Inferior parietal cortex (tissue), 1 donor: ENCODE results near the gene IRF2.
"Not testable (repeated sequence)": the region's sequence is repeated elsewhere in the genome, so short reads cannot be mapped to it uniquely, and the experiment has no call there.

Source experiments
- DNase-seq: peaks from one replicate; pipeline ENCODE4 v3.0.0-alpha.2; 2016; ENCODE audit errors: extremely low spot score

IRF2 gene

DNA sequence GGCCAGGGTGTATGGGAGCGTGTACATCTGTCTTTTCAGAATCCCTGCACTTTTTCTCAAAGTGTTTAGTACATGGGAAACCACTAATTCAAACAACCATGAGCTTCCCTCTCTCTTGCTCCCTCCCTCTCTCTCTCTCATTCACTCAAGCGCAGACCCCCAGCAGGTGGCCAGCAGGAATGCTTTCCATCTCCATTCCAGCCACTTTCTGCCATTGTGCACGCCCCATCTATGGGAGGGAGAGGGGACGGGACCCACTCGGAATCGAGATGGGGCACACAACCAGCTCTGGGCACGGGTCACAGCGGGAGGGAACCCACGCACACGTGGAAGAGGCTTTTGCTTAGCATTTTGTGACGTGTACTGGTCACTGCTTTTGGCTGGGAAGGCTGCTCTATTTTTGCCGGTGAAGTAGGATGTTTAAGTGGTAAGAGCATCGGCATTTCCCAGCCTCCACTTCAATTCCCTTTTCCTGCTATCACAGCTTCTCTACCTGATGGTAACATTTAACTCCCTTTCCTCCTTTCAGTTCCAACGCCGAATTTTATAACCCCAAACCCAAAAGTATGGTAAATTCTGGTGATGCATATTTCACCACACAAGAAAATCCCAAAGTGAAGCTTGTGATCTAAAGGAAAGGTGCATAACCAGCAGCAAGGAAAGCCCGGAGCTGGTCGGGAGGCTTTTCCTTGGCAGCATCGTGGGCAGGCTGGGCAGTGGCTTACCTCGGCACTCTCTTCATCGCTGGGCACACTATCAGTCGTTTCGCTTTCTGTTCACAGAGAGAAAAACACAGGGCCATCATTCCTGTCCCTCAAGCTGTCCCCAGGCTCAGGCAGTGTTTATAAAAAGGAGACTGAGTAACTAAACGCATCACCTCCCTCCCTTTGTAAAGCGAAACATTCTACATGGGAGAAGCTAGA is 84.1 kb downstream of the IRF2 start:
- DNase-seq, result no peak

DNA sequence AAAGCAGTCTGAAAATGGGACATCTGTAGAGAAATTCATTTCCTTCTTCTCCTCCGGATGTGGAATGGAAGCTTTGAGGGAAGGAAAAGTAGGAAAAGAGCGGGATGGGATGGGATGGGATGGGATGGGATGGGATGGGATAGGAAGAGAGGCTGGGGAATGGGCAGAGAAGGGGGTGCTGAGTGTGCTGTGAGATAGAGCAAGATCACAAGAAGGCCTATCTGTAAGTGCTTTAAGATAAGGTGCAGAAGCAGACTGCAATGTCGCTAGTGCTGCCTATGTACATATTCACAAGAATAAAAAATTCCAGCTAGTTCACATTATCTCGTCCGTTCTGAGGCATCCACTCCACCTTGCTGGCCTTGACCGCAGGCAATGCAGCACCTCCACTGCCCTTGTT is 86.2 kb downstream of the IRF2 start:
- DNase-seq, result no peak

DNA sequence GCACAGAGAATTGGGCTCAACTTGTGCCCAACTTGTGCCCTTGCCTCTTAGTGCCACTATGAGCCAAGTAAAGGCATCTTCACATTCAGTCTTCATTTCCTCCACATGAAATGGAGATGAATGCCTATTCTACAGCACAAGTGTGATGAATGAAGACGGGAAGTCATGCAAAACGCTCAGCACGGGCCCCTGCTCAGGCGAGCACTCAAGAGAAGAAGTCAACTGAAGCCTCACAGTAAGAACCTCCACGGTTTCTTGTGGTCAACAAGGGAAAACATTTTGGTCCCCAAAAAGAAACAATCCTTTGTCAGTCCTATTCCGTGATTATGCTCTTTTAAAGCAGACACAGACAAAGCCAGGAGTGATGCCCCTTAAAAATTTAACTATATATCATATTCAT is 87.0 kb downstream of the IRF2 start:
- no peak for DNase-seq

DNA sequence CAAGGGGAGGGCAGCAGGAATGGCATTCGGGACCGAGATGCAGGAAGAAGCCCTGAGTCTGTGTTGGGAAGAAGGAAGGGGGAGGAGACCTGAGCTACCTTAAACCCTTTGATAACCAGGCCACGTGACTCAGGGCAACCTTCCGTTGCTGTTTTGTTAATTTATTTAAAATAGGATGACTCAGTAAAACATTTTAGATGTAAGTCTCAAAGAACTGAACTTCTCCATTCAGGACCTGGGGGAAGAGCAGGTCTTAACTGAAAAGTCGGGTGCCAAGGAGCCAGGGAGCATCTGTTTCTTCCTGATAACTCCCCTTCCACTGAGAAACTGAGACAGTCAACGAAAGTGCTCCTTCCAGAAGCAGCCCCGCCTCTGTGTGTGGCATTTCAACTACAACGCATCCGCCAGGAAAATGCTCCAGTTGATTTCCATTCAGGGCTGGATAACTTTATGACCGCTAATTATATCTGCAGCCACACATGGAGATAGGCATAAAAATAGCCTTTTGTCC is 88.0 kb downstream of the IRF2 start:
- no peak for DNase-seq

DNA sequence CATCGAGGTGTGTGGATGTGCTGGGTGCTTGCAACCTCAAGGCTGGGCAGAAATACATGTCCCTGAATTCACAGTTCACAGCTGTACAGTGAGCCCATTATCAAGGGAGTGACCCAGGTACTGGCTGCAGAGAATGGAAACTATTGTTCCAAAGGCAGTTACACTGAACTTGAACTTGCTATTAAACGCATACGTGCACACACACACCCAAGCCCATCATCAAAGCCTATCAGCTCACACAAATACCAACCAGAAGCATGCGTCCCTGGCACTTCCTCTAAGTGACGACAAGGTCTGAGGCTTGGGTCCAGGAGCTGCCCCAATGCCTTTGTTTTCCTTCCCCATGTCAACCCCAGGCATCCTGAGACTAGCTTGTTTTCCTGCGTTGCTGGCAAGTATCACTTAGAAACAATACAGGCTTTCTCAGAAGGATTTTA is 88.6 kb downstream of the IRF2 start:
- no peak for DNase-seq

DNA sequence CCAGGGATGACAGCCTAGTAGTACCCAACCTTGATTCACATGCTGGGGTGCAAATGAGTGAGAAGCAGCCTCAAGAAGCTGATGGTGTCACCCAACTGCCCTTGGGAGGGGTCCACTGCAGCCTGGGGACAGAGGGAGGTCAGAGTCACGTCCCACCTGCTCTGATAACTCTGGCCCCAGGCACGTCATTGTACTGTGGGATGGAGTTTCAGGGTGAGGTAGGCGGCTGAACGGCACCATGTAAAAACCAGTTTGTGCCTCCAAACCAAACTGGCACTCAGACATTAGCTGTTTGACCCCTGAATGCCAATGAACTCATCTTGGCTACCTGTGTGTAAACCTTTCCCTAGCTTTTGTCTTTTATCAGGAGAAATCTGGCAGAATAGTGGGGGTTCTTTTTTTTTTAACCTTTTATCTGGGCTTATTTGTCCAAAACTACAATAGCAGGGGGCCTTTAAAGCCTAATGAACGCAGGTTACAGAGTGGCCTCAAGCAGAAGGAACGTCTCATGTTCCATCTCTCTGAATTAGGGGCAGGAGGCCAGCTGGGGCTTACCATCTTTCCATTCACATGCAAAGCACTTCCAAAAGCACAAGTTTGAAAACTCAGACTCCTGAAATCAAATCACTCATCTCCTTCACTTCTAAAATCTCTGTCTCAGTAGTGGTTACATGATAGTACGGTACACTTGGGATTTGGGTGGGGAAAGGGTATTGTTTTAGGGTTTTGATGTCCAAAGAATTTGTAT is 89.4 kb downstream of the IRF2 start:
- no peak for DNase-seq

DNA sequence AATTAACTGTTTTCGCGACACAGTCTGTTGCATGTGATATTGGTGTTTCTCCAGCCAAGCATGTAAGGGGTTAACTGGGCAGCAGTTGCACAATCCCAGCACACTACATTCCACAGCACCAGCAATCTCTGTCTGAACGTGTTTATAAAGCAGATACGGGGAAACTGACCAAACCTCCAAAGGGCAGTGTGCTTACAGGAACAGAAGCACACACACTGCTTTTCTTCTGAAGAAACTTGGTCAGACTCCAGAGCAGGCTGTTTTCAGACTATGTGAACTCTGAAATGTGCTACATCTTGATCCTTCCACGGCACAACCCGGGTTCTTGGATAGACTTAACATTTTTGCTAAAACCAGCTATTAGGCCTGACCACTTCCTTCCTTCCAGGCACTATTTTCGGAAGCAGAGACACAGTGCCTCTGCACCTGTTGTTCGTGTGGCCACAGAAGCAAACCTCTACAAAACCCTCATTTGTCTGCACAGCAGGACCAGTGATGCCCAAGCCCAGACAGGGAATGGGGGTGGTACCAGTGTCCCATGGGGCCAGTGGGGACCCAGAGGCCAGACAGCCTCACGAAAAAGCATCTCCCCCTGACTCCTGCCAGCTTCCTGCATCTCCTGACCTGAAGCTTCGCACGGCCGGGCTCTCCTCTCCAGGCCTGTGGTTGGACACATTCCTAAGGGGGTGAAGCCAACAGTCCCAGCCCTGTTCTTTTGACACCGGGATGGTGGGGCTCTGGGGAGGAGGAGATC is 90.1 kb downstream of the IRF2 start:
- DNase-seq, result no peak

DNA sequence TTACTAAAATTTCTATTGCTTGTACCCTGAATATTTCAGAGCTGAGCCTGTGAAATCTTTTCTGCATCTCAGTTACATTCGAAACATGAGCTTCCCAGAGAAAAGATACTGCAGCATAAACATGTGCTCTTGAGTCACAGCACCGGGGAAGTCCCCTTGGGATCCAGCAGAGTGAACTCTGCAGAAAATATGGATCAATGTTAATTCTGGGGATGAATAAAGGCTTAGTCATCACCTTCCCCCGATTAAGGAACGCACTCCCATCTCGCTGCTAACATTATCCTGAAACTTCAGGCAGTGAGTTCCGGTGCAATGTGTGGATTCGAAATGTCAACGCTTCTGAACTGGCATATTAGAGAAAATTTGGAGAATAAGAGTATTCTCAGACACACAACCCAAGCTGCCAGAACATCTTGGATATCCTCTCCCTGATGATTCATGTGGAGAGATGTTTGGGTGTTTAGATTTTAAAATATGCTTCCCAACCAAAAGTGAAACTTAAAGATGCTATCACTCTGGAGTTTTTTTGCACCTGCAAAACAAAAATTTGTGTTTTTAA is 90.8 kb downstream of the IRF2 start:
- no peak for DNase-seq

DNA sequence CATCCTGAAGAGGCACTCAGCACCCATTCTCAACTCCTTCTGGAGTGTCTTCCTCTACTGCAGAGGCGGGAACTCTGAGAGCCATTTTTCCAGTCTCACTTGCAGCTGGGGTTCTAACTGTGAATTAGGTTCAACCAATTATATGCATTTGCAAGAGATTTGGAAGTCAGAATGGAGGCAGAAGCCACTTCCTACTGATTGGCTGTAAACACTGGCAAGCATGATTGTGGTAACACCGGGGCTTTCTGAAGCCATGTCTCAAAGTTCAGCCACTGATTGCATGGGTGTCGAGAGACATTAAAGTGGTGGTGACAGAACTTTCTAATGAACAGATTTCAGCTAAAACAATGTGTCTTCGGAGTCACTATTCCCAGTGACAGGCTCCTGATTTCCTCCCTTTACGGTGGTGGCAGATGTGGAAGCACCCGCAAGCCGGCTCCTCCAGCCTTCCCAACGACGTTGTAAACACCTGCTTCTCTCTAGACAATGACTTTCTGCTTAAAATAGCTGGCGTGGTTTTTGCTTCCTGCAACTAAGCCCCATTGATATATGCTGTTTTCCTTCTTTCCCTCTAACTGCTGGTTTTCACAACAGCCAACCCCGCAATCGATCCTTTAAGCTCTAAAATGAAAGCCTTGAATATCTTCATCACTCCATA is 92.0 kb downstream of the IRF2 start:
- DNase-seq, result no peak

DNA sequence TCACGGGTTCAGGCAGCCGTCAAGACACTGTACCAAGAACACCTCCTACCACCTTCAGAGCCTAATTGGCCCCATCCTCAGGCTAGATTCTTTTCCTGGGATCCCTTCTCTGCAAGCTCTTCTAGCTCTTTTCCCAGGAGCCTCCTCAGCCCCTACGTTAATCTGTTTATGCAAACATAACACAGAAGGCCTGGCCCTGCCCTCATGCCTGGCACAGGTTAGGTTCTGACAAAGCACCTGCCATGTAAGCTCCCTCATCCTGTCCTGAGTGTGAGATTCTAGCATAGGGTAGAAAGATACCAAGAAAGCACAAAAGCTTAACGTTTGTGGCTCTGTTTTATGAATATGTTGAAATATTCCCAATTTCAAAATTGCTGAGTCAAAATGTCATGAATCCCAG is 93.6 kb downstream of the IRF2 start:
- no peak for DNase-seq

DNA sequence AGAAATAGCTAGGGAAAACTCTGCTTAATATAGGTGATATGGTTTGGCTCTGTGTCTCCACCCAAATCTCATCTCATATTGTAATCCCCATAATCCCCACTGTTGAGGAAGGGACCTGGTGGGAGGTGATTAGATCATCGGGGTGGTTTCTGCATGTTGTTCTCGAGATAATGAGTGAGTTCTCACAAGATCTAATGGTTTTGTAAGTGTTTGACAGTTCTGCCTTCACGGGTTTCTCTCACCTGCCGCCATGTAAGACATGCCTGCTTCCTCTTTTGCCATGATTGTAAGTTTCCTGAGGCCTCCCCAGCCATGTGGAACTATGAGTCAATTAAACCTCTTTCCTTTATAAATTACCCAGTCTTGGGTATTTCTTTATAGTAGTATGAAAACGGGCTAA is 94.1 kb downstream of the IRF2 start:
- DNase-seq, result not testable (repeated sequence)

DNA sequence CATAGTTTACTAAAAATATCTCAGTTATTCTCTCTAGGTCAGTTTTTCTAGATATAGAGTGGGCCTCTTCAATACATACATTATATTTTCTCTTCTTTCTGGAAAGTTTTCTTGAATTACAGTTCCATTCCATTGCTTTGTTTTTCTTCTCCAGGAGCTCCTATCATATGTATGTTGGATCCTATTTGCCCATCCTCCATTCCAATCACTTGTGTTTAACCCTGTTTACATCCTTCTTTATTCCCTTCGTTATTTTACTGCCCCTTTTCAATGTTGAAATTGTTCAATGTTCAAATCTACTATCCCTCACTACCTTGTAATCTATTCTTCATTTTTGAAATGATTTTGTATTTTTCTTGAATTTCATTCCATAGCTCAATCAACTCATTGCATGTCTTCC is 97.4 kb downstream of the IRF2 start:
- no peak for DNase-seq

DNA sequence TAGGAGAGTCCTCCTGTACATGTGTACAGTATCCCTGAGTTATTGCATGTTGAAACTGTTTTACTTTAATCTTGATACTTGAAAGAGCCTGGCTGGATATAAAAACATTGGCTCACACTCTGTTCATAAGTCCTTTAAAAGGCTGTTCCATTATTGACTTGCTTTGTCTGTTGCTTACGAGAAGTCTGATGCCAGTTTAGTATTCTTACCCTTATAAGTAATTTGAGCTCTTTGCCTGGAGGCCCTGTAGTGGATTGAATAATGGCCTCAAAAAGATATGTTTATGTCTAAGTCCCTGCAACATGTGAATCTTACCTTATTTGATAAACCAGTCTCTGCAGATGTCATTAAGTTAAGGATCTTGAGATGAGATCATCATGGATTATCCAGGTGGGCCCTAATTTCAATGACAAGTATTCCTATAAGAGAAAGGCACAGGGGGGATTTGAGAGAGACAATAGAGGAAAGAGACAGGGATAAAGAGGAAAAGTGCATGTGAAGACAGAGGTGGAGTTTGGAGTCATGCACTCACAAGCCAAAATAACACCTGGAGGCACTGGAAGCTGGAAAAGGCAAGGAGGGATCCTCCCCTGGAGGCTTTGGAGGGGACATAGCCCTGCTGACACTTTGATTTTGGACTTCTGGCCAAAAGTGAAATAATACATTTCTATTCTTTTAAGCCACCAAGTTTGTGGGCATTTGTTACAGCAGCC is 98.1 kb downstream of the IRF2 start:
- no peak for DNase-seq

DNA sequence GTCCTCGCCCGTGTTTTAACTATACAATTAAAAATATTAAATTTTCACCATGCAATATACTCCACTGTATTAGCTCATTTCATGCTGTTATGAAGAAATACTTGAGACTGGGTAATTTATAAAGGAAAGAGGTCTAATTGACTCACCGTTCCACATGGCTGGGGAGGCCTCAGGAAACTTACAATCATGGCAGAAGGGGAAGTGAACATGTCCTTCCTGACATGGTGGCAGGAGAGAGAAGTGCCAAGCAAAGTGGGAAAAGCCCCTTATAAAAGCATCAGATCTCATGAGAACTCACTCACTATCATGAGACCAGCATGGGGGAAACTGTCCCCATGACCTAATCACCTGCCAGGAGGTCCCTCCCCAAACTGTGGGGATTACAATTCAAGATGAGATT is 98.7 kb downstream of the IRF2 start:
- DNase-seq, result not testable (repeated sequence)

DNA sequence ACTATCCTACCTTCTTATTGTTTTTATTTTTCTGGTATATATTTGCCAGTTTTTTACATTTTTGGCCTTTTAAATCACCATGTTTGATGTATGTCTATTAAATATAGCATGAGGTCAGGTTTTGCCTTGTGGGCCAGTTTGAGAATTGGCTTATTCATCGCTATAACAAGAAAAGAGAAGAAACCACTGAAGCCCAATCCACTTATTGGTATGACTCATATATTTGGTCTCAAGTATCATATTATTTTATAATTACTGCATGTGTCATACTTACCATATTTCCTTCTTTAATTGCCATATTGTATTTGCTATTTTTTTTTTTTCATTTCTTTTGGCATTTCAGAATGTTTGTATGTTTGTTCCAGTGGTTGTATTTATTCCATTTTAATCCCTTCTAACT is 99.3 kb downstream of the IRF2 start:
- DNase-seq, result no peak

DNA sequence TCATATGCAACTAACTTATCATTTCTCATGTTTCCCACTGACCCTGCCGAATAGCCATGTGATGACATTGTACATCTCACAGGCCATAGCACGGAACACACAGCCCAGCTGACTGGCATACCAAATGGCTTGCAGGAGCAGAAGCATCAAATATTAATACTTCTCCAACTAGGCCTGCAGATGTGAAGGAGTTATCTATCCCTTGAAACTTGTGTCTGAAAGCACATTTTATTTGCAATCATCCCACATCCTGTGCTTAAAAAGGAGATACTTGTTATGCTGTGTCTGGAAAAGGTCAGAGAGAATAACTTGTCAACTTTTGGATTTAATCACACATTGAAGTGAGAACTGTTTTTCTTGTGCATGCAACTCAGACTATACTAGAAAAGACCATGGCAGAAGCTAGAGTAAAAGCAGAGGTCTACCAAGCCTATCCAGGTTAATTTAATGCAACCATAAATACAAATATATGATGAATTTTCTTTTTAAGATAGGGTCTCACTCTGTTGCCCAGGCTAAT is 100.4 kb downstream of the IRF2 start:
- no peak for DNase-seq

DNA sequence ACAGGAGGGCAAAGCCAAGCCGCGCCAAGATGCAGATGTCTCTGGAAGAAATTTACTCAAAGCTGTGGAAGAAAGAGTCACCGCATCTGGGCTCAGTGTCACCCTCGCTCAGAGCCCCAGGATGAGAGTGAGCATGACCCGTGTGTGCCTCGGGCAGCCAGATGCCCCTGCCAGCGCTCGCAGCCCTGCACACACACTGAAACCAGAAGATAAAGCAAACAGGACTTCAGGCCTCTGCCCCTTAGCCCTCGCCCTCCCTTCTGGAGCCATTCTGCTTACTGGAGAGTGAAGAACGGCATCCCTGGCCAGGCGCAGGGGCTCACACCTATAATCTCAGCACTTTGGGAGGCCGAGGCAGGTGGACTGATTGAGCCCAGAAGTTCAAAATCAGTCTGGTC is 103.0 kb downstream of the IRF2 start:
- DNase-seq, result no peak

DNA sequence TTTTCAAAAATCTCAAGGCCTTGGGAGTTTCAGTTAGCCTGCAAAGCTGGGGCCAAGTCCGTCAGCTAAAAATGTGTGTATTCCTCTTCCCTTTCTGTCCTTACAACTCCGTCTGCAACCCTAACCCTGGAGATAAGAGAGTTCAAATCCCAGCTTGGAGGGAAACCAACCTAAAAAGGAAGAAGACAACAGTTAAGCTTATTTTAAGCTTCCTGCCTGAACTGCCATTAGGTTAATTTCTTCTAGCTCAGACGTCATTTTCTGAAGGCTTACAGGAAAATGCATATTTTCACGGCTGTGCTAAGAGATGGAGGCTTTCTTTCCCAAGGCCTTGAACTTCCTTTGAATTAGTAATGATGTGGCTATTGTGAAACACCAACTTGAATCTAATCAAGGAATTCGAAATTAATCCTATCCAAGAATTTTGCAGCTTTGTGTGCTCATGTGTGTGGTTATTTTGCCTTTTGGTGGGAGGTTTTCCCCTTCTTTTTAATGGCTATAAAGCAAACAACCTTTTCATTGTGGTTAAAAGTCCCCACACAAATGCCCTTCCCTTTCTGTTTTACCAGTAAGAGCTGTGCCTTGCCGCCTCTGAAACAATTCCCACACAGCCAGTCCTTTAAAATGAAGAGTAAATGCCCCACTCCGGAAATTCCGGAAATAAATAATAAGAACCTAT is 103.5 kb downstream of the IRF2 start:
- DNase-seq, result no peak

DNA sequence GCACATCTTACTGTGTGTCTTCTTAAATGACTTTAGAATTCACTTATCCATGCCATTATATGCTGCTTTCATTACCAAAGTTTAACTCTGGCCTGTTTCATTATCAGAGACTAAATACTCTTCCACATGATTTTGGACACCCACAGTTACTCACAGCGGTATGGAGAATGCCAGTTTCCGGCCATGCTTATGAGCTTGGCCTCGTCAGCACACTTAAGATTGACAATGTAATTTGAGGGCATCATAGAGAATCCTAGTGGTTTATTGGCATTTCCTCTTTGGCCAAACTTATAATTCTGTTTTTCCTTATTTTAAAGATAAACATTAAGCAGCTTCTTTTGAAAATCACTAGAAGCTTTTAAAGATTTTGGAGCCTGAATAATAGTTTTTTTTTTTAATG is 104.5 kb downstream of the IRF2 start:
- DNase-seq, result no peak

DNA sequence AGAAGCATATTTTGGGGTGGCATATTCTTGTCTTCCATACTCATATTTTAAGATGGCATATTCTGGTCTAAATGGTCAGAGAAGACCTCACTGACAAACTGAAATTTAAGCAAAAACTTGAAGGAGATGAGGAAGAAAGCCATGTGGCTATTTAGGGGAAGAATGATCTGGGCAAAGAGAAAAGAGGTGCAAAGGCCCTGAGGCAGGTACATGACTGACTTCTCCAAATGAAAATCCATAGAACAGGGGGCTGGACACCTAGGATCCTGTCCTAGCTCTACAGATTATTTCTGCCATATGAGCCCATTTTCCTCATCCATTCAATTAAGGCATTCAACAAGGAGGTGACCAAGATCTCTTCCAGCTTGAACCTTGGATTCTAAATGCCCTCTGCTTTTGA is 105.6 kb downstream of the IRF2 start:
- no peak for DNase-seq
